IMR-90 (cell line): Measurements from ENCODE around the gene MAP6. TPM values are rescaled to one million over a fixed set of nuclear protein-coding genes. Genes with fewer than 3 reads are reported as not detected.

Experiments used
- ATAC-seq: fragments of 200-7000 bp; cut with Tn5 transposase; 2 replicates; pipeline ENCODE4 v1.9.1; 2020; ENCODE audit warnings: low read depth, mild to moderate bottlenecking, moderate library complexity
- BruUV-seq: library from RNA; stranded (reverse); fragments of 400-500 nt; replicated peaks from 2 replicates; lab custom pipeline; 2021; lab: Mats Ljungman, UMichigan
- CTCF ChIA-PET: fragments of 300-600 bp; formaldehyde crosslinking; extraction: SDS; loops from one replicate; lab custom pipeline; 2021; ENCODE audit warnings: antibody characterized with exemption; lab: Yijun Ruan, JAX
- POLR2A ChIA-PET: fragments of 300-600 bp; sonication (Branson Sonifier 250); formaldehyde crosslinking; loops from one replicate; lab custom pipeline; 2022; ENCODE audit warnings: antibody characterized with exemption; ENCODE audit not compliant: unreplicated experiment; lab: Charles Lee
- DNase-seq: peaks from one replicate; pipeline ENCODE4 v3.0.0; 2013
- H2AFZ ChIP-seq: replicated peaks from 2 replicates; pipeline ENCODE3; 2013; ENCODE audit warnings: low read length, mild to moderate bottlenecking; ENCODE audit not compliant: poor library complexity
- H2AK5ac ChIP-seq: 2 replicates; pipeline ENCODE4 v1.6.1; 2013; ENCODE audit warnings: low read depth, low read length, inconsistent platforms
- H2AK9ac ChIP-seq: replicated peaks from 2 replicates; pipeline ENCODE3; 2013; ENCODE audit warnings: mild to moderate bottlenecking, low read depth, low read length, moderate library complexity; ENCODE audit not compliant: poor library complexity
- H2BK120ac ChIP-seq: 2 replicates; pipeline ENCODE4 v1.6.1; 2013; ENCODE audit warnings: low read depth, low read length, inconsistent platforms
- H2BK15ac ChIP-seq: 3 replicates; pipeline ENCODE4 v1.6.1; 2013; ENCODE audit warnings: low read depth, low read length, inconsistent platforms
- H2BK20ac ChIP-seq: 2 replicates; pipeline ENCODE4 v1.6.1; 2013; ENCODE audit warnings: low read depth, mild to moderate bottlenecking, inconsistent platforms, low read length, moderate library complexity
- H2BK5ac ChIP-seq: 2 replicates; pipeline ENCODE4 v1.6.1; 2013; ENCODE audit warnings: mild to moderate bottlenecking, low read depth, low read length, inconsistent platforms; ENCODE audit not compliant: poor library complexity, severe bottlenecking
- H3K14ac ChIP-seq: replicated peaks from 2 replicates; pipeline ENCODE4 v1.6.1; 2013; ENCODE audit warnings: low read depth, low read length, inconsistent platforms
- H3K18ac ChIP-seq: 2 replicates; pipeline ENCODE4 v1.6.1; 2013; ENCODE audit warnings: low read depth, low read length, control low read depth
- H3K23ac ChIP-seq: 2 replicates; pipeline ENCODE4 v1.6.1; 2013; ENCODE audit warnings: low read depth, low read length, inconsistent platforms
- H3K27ac ChIP-seq: 2 replicates; pipeline ENCODE4 v1.5.1; 2013; ENCODE audit warnings: mild to moderate bottlenecking, control low read depth, low read length; ENCODE audit not compliant: insufficient read depth
- H3K27me3 ChIP-seq: 2 replicates; pipeline ENCODE4 v1.6.1; 2013; ENCODE audit warnings: low read length; ENCODE audit not compliant: control insufficient read depth, insufficient read depth
- H3K36me3 ChIP-seq: 2 replicates; pipeline ENCODE4 v1.6.1; 2013; ENCODE audit warnings: low read length, mixed read lengths; ENCODE audit not compliant: control insufficient read depth, insufficient read depth
- H3K4ac ChIP-seq: 2 replicates; pipeline ENCODE4 v1.6.1; 2013; ENCODE audit warnings: low read depth, low read length, inconsistent platforms
- H3K4me1 ChIP-seq: 2 replicates; pipeline ENCODE4 v1.6.1; 2013; ENCODE audit warnings: low read length, mixed read lengths; ENCODE audit not compliant: control insufficient read depth, insufficient read depth
- H3K4me2 ChIP-seq: 2 replicates; pipeline ENCODE4 v1.6.1; 2013; ENCODE audit warnings: low read depth, mild to moderate bottlenecking, control low read depth, low read length, moderate library complexity
- H3K4me3 ChIP-seq: 2 replicates; pipeline ENCODE4 v1.5.1; 2013; ENCODE audit warnings: low read depth, mild to moderate bottlenecking, control low read depth, low read length, moderate library complexity; ENCODE audit not compliant: insufficient read depth
- H3K56ac ChIP-seq: 2 replicates; pipeline ENCODE4 v1.6.1; 2013; ENCODE audit warnings: low read length, inconsistent platforms; ENCODE audit not compliant: insufficient read depth; ENCODE audit errors: extremely low read depth
- H3K79me1 ChIP-seq, 2 experiments: 2 replicates each; pipeline ENCODE4 v1.6.1; 2013; ENCODE audit warnings: low read length in 2 of 2, inconsistent platforms in 1 of 2, low read depth in 1 of 2
- H3K9ac ChIP-seq: 2 replicates; pipeline ENCODE4 v1.6.1; 2013; ENCODE audit warnings: low read depth, low read length, control low read depth
- H3K9me1 ChIP-seq: 2 replicates; pipeline ENCODE4 v1.6.1; 2013; ENCODE audit warnings: low read length, inconsistent platforms; ENCODE audit not compliant: insufficient read depth
- H3K9me3 ChIP-seq: 2 replicates; pipeline ENCODE4 v1.6.1; 2013; ENCODE audit warnings: low read length; ENCODE audit not compliant: control insufficient read depth, insufficient read depth
- H4K20me1 ChIP-seq: 2 replicates; pipeline ENCODE4 v1.6.1; 2013; ENCODE audit warnings: low read length, inconsistent platforms; ENCODE audit not compliant: insufficient read depth
- H4K5ac ChIP-seq: 2 replicates; pipeline ENCODE4 v1.6.1; 2013; ENCODE audit warnings: mild to moderate bottlenecking, low read depth, low read length, control low read depth
- H4K8ac ChIP-seq, 2 experiments: 2 replicates each; pipeline ENCODE4 v1.6.1; 2013; ENCODE audit warnings: low read depth in 2 of 2, low read length in 2 of 2, control low read depth in 1 of 2, inconsistent platforms in 1 of 2
- H4K91ac ChIP-seq: 2 replicates; pipeline ENCODE4 v1.6.1; 2013; ENCODE audit warnings: low read depth, low read length, inconsistent platforms; ENCODE audit not compliant: insufficient read depth
- MAZ ChIP-seq: IDR thresholded peaks from 2 replicates; pipeline ENCODE4 v1.6.1; 2012; ENCODE audit warnings: low read depth, mild to moderate bottlenecking, low read length, improper control_type of control experiment, moderate library complexity, borderline replicate concordance
- RCOR1 ChIP-seq: IDR thresholded peaks from 2 replicates; pipeline ENCODE4 v1.6.1; 2012; ENCODE audit warnings: mild to moderate bottlenecking, low read length, improper control_type of control experiment; ENCODE audit not compliant: insufficient replicate concordance
- WGBS, 2 experiments: methylation state at CpG; one replicate each; pipeline versions ENCODE4 v1.1.5 to v1.1.7; 2013; ENCODE audit warnings: missing lambda C conversion rate in 2 of 2; ENCODE audit not compliant: insufficient read length in 1 of 2; ENCODE audit errors: extremely low coverage in 2 of 2; 5-methylcytosine and 5-hydroxymethylcytosine counted together
- dilution Hi-C: fragments of 300-500 bp; cut with HindIII; formaldehyde crosslinking; loops from one replicate; pipeline ENCODE4 v1.14.3; 2018; ENCODE audit warnings: low sequenced_read_pairs; ENCODE audit not compliant: unreplicated experiment
- in situ Hi-C: fragments of 300-500 bp; cut with MboI; formaldehyde crosslinking; loops from 3 replicates; pipeline ENCODE4 v1.14.3; 2019; ENCODE audit warnings: low sequenced_read_pairs, inconsistent platforms, mixed read lengths
- intact Hi-C: fragments of 100-400 bp; cut with micrococcal nuclease; formaldehyde crosslinking; loops from 2 replicates; pipeline ENCODE4 v1.10.0; 2022
- polyA plus RNA-seq, 3 experiments: library from polyadenylated mRNA; depleted of rRNA; stranded (reverse); fragments of >200 nt; gene quantifications; 2 replicates each; pipeline ENCODE4 v1.2.3, GENCODE V29; 2012; ENCODE audit warnings: low replicate concordance in 1 of 3
- total RNA-seq: library from RNA; depleted of rRNA; stranded (reverse); fragments of >200 nt; gene quantifications from 2 replicates; pipeline ENCODE4 v1.2.3, GENCODE V29; 2012

MAP6 gene
- total and polyA plus RNA-seq, 2 of the 4 experiments (the other 2 are of a cell fraction), result 3.0 to 3.4 TPM

DNA sequence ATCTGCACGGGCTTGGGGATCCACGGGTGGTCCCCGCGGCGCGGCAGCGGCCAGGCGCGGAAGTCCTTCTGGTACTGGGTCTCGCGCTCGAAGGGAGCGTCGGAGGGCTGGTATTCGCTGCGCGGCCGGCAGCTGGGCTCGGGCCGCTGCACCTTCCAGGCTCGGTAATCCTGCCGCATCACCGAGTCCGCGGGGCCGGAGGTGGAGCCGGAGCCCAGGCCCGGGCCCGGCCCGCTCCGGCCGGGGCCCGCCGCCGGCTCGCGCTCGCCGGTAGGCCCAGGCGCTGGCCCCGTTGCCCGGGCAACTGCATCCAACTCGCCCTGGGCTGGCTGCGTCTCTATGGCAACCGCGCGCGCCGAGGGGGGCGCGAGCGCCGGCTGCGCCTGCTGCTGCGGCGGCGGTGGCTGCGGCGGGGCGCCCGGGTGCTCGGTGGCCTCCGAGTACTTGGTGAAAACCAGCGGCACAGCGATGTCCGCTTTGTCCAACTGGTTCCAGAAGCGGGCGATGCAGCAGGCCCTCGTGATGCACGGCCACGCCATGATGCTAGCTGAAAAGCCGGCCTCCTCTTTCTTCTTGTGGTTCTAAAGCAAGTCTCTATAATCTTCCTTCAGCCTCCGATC is 897 bp downstream of the MAP6 start:
- intact Hi-C loops, result loop anchor here (5.0 kb wide), 1 partner anchor 86 kb away; no protein-coding TSS in a partner anchor
- Histone ChIP-seq H3K14ac (no peak overlapping the region), H3K18ac (no peak overlapping the region), H2BK120ac (no peak overlapping the region), H2BK20ac (no peak overlapping the region), H4K5ac (no peak overlapping the region), H3K36me3 (no peaks in the 10 kb centered on the region), H4K20me1 (no peaks in the 10 kb centered on the region), H3K79me1 (no peaks in the 10 kb centered on the region), H2AK9ac (peak overlapping the region; percentile 17), H3K9ac (peak overlapping the region; percentile 29; the same call in 1 of the 2 replicates), H3K4me3 (peak overlapping the region; percentile 44), H3K4ac (no peak overlapping the region), H2BK5ac (no peak overlapping the region), H2BK15ac (no peak overlapping the region), H2AK5ac (no peak overlapping the region), H4K8ac (no peak overlapping the region; a peak in 1 of 4 replicates), H3K4me1 (no peaks in the 10 kb centered on the region; the same call in 1 of the 2 replicates), H3K56ac (no peak overlapping the region), H3K27ac (no peak overlapping the region), H3K9me3 (no peaks in the 10 kb centered on the region), H3K9me1 (no peaks in the 10 kb centered on the region), H3K23ac (no peak overlapping the region), H3K4me2 (peak overlapping the region; percentile 93), H4K91ac (no peak overlapping the region), H3K27me3 (peaks cover 42% of the 10 kb centered on the region), H2AFZ (peak overlapping the region; percentile 91)
- DNase-seq, result peak; percentile 35
- CTCF ChIA-PET, result no interaction called here
- dilution Hi-C loops, result no loop called here
- BruUV-seq, result no TSS peak
- 2% methylated on average over 48 of the region's 73 CpGs; no CpG with 5 or more reads in 1 of the 2 experiments for WGBS, 2 experiments
- POLR2A ChIA-PET, result no interaction called here
- in situ Hi-C loops, result no loop called here
- TF ChIP-seq MAZ, result peak; percentile 6; the same call in 1 of the 2 replicates
- TF ChIP-seq RCOR1, result no peak
- peak; percentile 78 for ATAC-seq
